ENCODE data around the gene TRIM52. TPM values are rescaled to one million over a fixed set of nuclear protein-coding genes. Genes with fewer than 3 reads are reported as not detected.

The TRIM52 gene
- total and polyA plus RNA-seq, 9 of the 15 experiments (the other 6 are each of a cell fraction or from before 2014, with no cell fraction given) = 3.3 to 21.9 (median 13.5) TPM

DNA sequence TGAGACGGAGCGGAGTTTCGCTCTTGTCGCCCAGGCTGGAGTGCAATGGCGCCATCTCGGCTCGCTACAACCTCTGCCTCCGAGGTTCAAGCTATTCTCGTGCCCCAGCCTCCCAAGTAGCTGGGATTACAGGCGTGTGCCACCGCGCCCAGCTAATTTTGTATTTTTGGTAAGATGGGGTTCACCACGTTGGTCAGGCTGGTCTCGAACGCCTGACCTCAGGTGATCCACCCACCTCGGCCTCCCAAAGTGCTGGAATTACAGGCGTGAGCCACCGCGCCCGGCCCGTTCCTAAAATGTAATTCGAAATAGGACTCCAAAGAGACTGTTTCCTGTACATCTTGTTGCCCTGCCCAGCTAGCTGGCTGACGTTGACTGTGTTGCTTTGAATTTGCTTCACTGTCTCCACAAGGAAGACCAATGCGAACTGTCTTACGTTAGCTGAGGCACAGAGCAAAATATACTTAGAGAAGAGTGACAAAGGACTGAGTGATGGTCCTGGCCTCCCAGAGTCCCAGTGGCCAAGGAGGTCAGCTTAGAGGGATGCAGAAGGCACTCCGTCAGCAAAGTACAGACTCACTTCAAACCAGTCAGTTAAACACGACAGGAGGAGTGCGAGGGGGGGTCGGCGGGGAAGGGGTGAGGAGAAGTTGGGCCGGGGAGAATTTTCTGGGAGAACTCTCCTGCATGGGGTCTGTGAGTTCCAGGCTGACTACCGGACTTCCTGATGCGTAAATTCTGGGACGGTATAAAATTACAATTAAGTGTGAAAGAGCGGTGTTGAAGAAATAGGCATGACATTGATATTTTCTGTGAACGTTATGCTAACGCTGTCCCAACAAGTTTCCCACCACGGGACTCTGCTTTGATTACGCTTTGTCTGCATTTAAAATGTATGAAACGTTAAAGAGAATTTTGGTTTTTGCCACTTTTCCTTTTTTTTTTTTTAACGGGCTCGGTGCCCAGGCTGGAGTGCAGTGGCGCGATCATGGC lies 44.6 kb downstream of the TRIM52 start (continued):
- TF ChIP-seq ZNF589 (CRISPR knock-in tag; IDR thresholded peaks at IDR 0.05; ENCODE audit: low read depth) (no peak), DPF2 (IDR thresholded peaks at IDR 0.05) (peak; percentile 58), MYBL2 (IDR thresholded peaks at IDR 0.05; ENCODE audit: low read depth) (peak; percentile 64), MYBL2 (CRISPR knock-in tag; IDR thresholded peaks at IDR 0.05; ENCODE audit: borderline replicate concordance) (no peak), TAF1 (IDR thresholded peaks at IDR 0.05; ENCODE audit: control insufficient read depth, extremely low read depth, insufficient read depth, low read length, severe bottlenecking) (peak; percentile 30), SMAD4 (CRISPR knock-in tag; conservative IDR thresholded peaks at IDR 0.05) (peak; percentile 44; the same call in 1 of the 2 replicates), XRCC4 (IDR thresholded peaks at IDR 0.05; ENCODE audit: extremely low read depth, insufficient read depth, insufficient read length) (no peak), MCM7 (IDR thresholded peaks at IDR 0.05) (no peak), RBM25 (IDR thresholded peaks at IDR 0.05; ENCODE audit: low read depth, low read length, severe bottlenecking) (no peak), CBFB (CRISPR knock-in tag; IDR thresholded peaks at IDR 0.05) (no peak), FOS (IDR thresholded peaks at IDR 0.05; ENCODE audit: extremely low read depth, insufficient read length) (no peak), SMC3 (conservative IDR thresholded peaks at IDR 0.05; ENCODE audit: insufficient read depth, low read depth, low read length) (no peak), ZNF274 (IDR thresholded peaks at IDR 0.05; ENCODE audit: borderline replicate concordance, low read depth, low read length) (no peak)
- TF ChIP-seq, protein P1, sequence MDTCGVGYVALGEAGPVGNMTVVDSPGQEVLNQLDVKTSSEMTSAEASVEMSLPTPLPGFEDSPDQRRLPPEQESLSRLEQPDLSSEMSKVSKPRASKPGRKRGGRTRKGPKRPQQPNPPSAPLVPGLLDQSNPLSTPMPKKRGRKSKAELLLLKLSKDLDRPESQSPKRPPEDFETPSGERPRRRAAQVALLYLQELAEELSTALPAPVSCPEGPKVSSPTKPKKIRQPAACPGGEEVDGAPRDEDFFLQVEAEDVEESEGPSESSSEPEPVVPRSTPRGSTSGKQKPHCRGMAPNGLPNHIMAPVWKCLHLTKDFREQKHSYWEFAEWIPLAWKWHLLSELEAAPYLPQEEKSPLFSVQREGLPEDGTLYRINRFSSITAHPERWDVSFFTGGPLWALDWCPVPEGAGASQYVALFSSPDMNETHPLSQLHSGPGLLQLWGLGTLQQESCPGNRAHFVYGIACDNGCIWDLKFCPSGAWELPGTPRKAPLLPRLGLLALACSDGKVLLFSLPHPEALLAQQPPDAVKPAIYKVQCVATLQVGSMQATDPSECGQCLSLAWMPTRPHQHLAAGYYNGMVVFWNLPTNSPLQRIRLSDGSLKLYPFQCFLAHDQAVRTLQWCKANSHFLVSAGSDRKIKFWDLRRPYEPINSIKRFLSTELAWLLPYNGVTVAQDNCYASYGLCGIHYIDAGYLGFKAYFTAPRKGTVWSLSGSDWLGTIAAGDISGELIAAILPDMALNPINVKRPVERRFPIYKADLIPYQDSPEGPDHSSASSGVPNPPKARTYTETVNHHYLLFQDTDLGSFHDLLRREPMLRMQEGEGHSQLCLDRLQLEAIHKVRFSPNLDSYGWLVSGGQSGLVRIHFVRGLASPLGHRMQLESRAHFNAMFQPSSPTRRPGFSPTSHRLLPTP (IDR thresholded peaks at IDR 0.05; ENCODE audit: borderline replicate concordance, extremely low read depth, insufficient read length) = peak; percentile 79
- TF ChIP-seq, protein P2, sequence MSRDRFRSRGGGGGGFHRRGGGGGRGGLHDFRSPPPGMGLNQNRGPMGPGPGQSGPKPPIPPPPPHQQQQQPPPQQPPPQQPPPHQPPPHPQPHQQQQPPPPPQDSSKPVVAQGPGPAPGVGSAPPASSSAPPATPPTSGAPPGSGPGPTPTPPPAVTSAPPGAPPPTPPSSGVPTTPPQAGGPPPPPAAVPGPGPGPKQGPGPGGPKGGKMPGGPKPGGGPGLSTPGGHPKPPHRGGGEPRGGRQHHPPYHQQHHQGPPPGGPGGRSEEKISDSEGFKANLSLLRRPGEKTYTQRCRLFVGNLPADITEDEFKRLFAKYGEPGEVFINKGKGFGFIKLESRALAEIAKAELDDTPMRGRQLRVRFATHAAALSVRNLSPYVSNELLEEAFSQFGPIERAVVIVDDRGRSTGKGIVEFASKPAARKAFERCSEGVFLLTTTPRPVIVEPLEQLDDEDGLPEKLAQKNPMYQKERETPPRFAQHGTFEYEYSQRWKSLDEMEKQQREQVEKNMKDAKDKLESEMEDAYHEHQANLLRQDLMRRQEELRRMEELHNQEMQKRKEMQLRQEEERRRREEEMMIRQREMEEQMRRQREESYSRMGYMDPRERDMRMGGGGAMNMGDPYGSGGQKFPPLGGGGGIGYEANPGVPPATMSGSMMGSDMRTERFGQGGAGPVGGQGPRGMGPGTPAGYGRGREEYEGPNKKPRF (IDR thresholded peaks at IDR 0.05; ENCODE audit: low read depth, low read length) = no peak
- TF ChIP-seq, protein P3, sequence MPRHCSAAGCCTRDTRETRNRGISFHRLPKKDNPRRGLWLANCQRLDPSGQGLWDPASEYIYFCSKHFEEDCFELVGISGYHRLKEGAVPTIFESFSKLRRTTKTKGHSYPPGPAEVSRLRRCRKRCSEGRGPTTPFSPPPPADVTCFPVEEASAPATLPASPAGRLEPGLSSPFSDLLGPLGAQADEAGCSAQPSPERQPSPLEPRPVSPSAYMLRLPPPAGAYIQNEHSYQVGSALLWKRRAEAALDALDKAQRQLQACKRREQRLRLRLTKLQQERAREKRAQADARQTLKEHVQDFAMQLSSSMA (CRISPR knock-in tag; IDR thresholded peaks at IDR 0.05) = no peak
